Stimulated activated naive CD8-positive, alpha-beta T cell treated with anti-CD3 and anti-CD28 coated beads, Interleukin-15, amount 100 ng/mL, for 72 hours (primary cell): ENCODE results near the gene NR1H2.

Experiments used
- ATAC-seq: fragments of 150-1000 bp; cut with Tn5 transposase; 2 replicates; pipeline ENCODE4 v1.10.0; 2021; ENCODE audit warnings: mild to moderate bottlenecking, moderate library complexity
- DNase-seq, 2 donors: peaks; one replicate each; pipeline ENCODE4 v3.0.0; 2021 to 2022
- H3K27ac Mint-ChIP-seq, 2 donors: one replicate each; pipeline ENCODE4 v1.8.0; 2022; ENCODE audit warnings: mild to moderate bottlenecking in 2 of 2, mixed read lengths in 2 of 2, moderate library complexity in 2 of 2
- H3K27me3 Mint-ChIP-seq: one replicate; pipeline ENCODE4 v1.8.0; 2022; ENCODE audit warnings: mixed read lengths
- H3K4me1 Mint-ChIP-seq: one replicate; pipeline ENCODE4 v1.8.0; 2022; ENCODE audit warnings: mild to moderate bottlenecking, mixed read lengths
- H3K4me3 Mint-ChIP-seq, 2 donors: one replicate each; pipeline ENCODE4 v1.8.0; 2022; ENCODE audit warnings: mild to moderate bottlenecking in 2 of 2, mixed read lengths in 2 of 2, moderate library complexity in 1 of 2
- H3K9me3 Mint-ChIP-seq, 2 donors: one replicate each; pipeline ENCODE4 v1.8.0; 2022; ENCODE audit warnings: mixed read lengths in 2 of 2

The NR1H2 gene

DNA sequence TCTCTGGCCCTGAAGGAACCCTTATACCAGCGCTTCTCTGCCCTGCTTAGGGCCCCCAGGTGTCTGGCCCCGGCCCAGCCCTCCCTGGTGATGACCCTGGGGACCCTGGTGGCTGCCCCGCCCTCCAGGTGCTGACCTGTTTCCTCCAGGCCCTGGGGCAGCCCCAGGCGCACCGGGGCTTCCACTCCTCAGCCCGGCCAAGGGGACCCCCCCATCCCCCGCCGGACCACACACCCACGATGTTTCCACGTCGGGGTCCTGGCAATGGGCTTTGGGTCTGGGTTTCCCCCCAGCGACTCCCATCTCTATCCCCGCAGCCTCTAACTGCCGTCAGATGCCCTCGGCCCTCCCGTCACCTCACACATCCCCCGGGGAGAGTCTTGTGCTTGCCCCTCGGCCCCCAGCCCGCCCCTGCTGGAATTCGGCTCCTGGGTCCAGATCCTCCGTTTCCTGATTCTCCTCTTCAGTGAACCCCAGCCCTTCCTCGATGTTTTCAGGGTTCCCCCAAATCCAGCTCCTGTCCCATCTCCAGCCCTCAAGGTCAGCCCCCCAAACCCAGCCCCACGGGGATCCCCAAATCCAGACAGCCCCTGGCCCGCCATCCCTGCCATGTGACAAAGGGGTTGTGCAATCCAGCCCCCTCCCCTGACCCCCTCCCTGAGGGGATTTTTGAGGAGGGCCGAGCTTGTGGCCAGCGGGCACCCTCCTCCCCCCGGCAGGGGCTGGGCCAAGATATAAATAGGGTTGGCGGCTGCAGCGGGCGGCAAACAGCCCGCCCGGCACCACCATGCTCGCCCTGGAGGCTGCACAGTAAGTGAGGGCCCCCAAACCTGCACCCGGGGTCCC, 42.1 kb downstream of the NR1H2 start, which contains the start of gene SPIB:
Gene SPIB (plus strand): TSS at position 763 of the 846 bp plus-strand sequence. CDS start 25 bp downstream, at position 788.
- Mint-ChIP-seq H3K4me3 (peak within 1 kb of the TSS; percentile 56 to 62), H3K27me3 (peaks cover 33% of the 10 kb centered on the region), H3K27ac (peak within 1 kb of the TSS in 1 of 2 donors; percentile 0), H3K4me1 (peaks cover 40% of the 10 kb centered on the region), H3K9me3 (peaks cover 0 to 10% of the 10 kb centered on the region in 2 donors)
- peak; percentile 20 for ATAC-seq
- no peak for DNase-seq

DNA sequence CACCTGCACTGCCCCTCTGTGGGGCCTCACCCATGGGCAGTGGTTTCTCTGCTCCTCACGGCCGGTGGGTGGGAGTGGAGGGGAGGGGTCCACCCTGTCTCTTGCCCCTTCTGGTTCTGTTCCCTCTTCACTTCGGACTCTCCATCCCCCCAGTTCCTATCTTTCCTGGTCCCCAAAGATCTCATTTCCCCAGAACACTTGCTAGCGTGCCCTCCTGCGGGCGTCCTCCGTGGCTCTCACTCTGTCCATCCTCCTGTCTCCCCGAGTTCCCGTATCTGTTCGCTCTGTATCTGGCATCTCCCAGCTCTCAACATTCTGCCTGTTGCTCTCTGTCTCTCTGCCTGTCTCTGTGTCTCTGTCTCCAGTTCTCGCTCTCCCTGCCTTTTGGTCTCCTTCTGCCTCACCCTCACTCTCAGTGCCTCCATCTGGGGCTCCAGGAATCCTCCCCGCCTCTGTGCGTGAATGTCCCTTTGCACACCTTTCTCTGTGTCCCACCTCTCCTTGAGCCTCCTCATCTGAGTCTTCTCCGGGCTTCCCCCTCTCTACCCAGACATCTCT, 42.8 kb downstream of the NR1H2 start:
- Mint-ChIP-seq H3K27me3 (peaks cover 33% of the 10 kb centered on the region), H3K4me1 (peaks cover 40% of the 10 kb centered on the region), H3K9me3 (peaks cover 0 to 10% of the 10 kb centered on the region in 2 donors), H3K4me3 (peak overlapping the region; percentile 31 to 56), H3K27ac (peak overlapping the region in 1 of 2 donors; percentile 0)
- DNase-seq (no peak), ATAC-seq (no peak)

DNA sequence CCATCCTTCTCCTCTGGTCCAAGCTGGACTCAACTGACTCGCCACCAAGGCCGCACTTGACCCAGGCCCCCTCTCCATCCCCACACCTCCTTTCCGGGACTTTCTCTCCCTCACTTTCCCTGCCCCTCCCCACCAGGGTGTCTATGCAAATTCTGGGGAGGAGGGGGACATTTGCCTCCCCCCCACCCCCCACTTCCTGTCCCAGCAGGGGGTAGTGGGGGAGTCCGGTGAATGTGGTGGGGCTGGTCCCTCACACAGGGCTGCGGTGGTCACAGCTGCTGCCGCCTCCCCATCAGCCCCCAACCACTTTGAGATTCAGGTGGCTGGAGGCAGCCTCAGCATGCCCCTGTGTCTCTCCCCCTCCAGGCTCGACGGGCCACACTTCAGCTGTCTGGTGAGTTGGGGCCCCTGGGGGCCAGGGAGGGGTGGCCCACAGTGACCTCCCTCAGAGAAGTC, 43.4 kb downstream of the NR1H2 start:
- peaks cover 33% of the 10 kb centered on the region for H3K27me3 Mint-ChIP-seq
- peaks cover 0 to 10% of the 10 kb centered on the region in 2 donors for H3K9me3 Mint-ChIP-seq
- peak overlapping the region in 1 of 2 donors; percentile 0 for H3K27ac Mint-ChIP-seq
- H3K4me3 Mint-ChIP-seq, result peak overlapping the region; percentile 56 to 62
- H3K4me1 Mint-ChIP-seq, result peaks cover 37% of the 10 kb centered on the region
- DNase-seq (no peak), ATAC-seq (peak; percentile 13)

DNA sequence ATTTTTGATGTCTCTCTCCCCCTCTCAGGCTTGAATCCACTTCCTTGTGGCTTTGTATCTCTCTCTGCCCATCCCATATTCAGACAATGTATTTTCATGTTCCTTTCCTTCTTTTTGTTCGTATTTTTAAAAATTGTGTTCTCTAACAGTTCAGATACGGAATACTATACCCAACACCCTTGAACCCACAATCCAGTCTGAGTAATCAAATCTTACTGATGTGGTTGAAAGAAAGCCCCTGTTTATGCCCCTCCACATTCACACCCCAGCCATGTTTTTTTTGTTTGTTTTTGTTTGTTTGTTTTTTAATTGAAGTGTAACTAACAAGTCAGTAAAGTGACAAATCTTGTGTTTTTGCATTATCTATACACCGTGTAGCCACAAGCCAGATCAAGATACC, 43.9 kb downstream of the NR1H2 start:
- peaks cover 31% of the 10 kb centered on the region for H3K4me1 Mint-ChIP-seq
- ATAC-seq (peak; percentile 29), DNase-seq (no peak)
- peaks cover 0 to 10% of the 10 kb centered on the region in 2 donors for H3K9me3 Mint-ChIP-seq
- H3K27ac Mint-ChIP-seq, result no peak overlapping the region
- peaks cover 33% of the 10 kb centered on the region for H3K27me3 Mint-ChIP-seq
- H3K4me3 Mint-ChIP-seq, result peak overlapping the region; percentile 39 to 62

DNA sequence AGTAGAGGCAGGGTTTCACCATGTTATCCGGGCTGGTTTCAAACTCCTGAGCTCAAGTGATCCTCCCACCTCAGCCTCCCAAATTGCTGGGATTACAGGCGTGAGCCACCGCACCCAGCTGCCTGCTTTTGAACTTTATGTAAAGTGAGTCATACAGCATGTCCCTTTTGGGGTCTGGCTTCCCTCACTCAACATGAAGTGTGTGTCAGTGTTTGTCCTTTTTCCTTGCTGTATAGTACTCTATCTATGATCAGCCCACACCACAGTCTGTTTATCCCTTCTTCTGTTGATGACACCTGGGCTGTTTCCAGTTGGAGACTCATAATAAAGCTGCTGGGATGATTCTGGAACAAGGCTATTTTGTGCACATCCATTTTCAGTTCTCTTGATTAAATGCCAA, 44.6 kb downstream of the NR1H2 start:
- ATAC-seq, result no peak
- H3K9me3 Mint-ChIP-seq, result peaks cover 0 to 10% of the 10 kb centered on the region in 2 donors
- peaks cover 33% of the 10 kb centered on the region for H3K27me3 Mint-ChIP-seq
- H3K4me3 Mint-ChIP-seq, result no peak overlapping the region
- H3K27ac Mint-ChIP-seq, result no peak overlapping the region
- H3K4me1 Mint-ChIP-seq, result peaks cover 30% of the 10 kb centered on the region
- no peak for DNase-seq

DNA sequence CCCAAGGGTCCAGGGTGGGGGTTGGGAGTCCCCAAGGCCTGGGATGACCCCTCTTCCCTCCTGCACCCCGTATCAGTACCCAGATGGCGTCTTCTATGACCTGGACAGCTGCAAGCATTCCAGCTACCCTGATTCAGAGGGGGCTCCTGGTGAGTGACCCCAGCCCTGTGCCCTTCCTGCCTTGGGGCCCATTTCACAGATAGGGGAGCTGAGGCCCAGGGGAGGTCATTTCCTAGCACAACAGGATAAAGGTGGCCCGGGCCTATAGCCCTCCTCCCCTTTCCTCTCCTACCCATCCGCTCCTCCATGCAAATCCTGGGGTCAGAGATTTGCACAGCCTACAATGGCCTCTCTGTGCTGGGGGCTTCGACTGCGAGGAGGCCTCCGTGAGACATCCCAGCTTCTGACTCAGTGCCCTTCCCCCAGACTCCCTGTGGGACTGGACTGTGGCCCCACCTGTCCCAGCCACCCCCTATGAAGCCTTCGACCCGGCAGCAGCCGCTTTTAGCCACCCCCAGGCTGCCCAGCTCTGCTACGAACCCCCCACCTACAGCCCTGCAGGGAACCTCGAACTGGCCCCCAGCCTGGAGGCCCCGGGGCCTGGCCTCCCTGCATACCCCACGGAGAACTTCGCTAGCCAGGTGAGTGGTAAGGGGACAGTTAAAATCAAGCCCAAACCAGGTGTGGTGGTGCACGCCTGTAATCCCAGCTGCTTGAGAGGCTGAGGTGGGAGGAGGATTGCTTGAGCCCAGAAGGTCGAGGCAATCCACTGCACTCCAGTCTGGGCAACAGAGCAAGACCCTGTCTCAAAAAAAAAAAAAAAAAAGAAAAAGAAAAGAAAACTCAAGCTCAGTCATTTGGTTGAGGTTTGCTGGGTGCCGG, 46.4 kb downstream of the NR1H2 start:
- no peak for DNase-seq
- no peak overlapping the region for H3K4me3 Mint-ChIP-seq
- H3K27ac Mint-ChIP-seq, result no peak overlapping the region
- no peak for ATAC-seq
- H3K27me3 Mint-ChIP-seq, result peaks cover 33% of the 10 kb centered on the region
- peaks cover 28% of the 10 kb centered on the region for H3K4me1 Mint-ChIP-seq
- peaks cover 0 to 10% of the 10 kb centered on the region in 2 donors for H3K9me3 Mint-ChIP-seq

DNA sequence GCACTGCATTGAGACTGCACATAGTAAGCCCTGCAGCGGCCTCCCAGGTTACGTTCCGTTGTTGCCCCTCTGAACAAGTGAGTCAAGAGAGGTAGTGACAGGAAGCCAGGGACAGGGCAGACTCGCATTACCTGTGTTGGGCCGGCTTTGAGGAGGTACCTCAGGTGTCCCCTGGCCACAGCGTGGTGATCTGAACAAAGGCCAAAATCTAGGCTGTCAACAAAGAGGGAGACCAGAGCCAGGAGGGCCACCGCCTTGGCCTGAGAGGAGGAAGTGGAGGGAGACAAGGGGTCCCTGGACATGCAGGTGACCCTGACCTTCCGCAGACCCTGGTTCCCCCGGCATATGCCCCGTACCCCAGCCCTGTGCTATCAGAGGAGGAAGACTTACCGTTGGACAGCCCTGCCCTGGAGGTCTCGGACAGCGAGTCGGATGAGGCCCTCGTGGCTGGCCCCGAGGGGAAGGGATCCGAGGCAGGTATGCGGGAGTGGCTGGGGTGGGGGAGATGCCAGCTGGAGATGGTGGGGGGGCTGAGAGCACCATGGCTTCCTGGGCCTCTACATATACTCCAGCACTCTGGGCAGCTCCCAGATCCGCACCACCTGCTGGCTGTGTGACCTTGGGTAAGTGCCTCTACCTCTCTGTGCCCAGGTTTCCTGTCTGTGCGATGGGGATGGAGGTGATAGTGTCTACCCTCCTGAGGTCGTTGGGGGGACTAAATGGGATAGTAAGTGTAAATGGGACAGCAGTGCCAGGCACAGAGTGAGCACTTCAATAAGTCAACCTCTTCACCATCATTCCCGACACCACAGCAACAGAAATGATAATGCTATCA, 47.2 kb downstream of the NR1H2 start:
- ATAC-seq, result no peak
- Mint-ChIP-seq H3K27me3 (peaks cover 31% of the 10 kb centered on the region), H3K9me3 (peaks cover 0 to 10% of the 10 kb centered on the region in 2 donors), H3K4me1 (peaks cover 30% of the 10 kb centered on the region), H3K27ac (no peak overlapping the region), H3K4me3 (no peak overlapping the region)
- DNase-seq, result no peak

DNA sequence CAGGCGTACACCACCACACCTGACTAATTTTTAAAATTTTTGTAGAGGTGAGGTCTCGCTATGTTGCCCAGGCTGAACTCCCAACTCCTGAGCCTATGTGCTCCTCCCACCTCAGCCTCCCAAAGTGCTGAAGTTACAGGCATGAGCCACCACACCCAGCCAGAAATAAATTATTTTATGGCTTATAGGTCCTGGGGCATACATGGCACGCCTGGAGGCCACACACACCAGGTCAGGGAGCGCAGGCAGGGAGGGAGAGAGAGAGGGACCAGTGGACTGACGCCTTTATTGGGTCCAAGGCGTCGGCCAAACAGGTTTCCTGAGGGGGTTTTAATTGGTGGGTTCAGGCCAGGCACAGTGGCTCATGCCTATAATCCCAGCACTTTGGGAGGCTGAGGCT, 49.3 kb downstream of the NR1H2 start:
- ATAC-seq, result no peak
- peaks cover 19% of the 10 kb centered on the region for H3K4me1 Mint-ChIP-seq

DNA sequence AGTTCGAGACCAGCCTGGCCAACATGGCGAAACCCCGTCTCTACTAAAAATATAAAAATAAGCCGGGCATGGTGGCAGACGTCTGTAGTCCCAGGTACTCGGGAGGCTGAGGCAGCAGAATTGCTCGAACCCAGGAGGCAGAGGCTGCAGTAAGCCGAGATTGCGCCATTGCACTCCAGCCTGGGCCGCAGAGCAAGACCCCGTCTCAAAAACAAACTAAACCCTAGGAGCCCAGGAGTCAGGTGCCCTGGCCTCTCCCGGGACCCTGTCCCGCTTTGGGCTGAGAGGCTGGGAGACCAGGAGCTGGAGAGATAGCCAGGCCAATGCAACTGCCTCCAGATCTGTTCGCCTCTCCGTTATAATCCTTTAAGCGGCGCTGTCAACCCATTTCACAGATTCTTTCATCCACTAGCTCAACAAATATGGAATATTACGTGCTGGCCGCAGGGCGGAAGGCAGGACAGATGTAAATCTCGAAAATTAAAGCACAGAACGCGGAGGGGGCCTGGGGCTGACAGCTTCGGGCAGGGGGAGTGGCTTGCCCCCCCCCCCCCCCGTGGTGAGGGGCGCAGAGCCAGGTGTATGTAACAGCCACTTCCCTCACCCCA, 51.2 kb downstream of the NR1H2 start:
- peak overlapping the region in 1 of 2 donors; percentile 59 for H3K4me3 Mint-ChIP-seq
- H3K27ac Mint-ChIP-seq, result no peak overlapping the region

More for the DNA sequence above, 49.3 kb downstream of the NR1H2 start:
- Mint-ChIP-seq H3K27ac (no peak overlapping the region), H3K9me3 (peaks cover 0 to 4% of the 10 kb centered on the region in 2 donors), H3K4me3 (no peak overlapping the region), H3K27me3 (peaks cover 31% of the 10 kb centered on the region)
- DNase-seq, result no peak

DNA sequence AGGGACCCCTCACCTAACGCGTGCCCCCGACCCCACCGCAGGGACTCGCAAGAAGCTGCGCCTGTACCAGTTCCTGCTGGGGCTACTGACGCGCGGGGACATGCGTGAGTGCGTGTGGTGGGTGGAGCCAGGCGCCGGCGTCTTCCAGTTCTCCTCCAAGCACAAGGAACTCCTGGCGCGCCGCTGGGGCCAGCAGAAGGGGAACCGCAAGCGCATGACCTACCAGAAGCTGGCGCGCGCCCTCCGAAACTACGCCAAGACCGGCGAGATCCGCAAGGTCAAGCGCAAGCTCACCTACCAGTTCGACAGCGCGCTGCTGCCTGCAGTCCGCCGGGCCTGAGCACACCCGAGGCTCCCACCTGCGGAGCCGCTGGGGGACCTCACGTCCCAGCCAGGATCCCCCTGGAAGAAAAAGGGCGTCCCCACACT, 51.8 kb downstream of the NR1H2 start:
- no peak for ATAC-seq
- Mint-ChIP-seq H3K27ac (no peak overlapping the region), H3K4me3 (peak overlapping the region in 1 of 2 donors; percentile 59), H3K4me1 (peaks cover 39% of the 10 kb centered on the region), H3K27me3 (peaks cover 41% of the 10 kb centered on the region), H3K9me3 (no peaks in the 10 kb centered on the region)
- DNase-seq, result no peak

More for the DNA sequence above, 51.2 kb downstream of the NR1H2 start:
- Mint-ChIP-seq H3K4me1 (peaks cover 33% of the 10 kb centered on the region), H3K27me3 (peaks cover 35% of the 10 kb centered on the region), H3K9me3 (no peaks in the 10 kb centered on the region)
- ATAC-seq (no peak), DNase-seq (no peak)

DNA sequence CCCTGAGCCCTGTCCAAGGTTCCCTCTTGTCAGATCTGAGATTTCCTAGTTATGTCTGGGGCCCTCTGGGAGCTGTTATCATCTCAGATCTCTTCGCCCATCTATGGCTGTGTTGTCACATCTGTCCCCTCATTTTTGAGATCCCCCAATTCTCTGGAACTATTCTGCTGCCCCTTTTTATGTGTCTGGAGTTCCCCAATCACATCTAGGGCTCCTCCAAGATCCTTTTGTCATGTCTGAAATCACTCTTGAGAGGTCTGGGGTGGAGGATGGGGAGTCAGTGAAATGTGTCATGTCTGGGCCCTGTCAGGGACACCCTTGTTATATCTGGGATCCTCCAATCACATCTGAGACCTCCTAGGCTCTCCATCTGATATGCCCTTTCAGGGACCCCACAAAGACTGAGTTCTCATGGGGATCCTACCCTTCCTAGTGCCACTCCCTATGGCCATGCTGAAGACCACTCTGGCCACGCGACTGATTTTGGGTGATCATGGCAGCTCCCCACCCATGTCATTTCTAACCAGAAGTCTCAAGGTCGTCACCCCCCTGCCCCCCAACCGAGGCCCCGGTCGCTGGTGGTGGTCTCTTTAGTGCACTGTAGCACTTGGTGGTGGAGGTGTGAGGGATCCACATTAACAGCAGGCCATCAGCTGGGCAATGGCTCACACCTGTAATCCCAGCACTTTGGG, 52.7 kb downstream of the NR1H2 start:
- ATAC-seq, result no peak
- DNase-seq, result no peak
- Mint-ChIP-seq H3K27ac (no peak overlapping the region), H3K27me3 (peaks cover 50% of the 10 kb centered on the region), H3K4me1 (peaks cover 39% of the 10 kb centered on the region), H3K4me3 (no peak overlapping the region), H3K9me3 (no peaks in the 10 kb centered on the region)

DNA sequence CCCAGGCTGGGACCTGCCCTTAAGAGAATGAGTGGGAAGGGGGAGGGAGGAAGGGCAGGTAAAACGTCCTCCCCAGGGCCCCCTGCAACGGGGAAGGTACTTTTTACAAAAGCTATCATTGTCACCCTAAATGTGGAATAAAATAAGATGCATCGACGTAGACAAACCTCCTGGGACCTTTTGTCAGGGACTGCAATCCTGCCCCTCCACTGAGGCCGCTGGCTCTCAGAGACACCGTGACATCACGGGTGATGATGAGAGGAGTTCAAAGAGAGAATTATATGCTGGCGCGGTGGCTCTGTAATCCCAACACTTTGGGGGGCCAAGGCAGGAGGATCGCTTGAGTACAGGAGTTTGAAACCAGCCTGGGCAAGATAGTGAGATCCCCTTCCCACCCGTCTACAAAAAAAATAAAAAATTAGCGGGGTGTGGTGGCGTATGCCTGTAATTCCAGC, 54.7 kb downstream of the NR1H2 start:
- H3K9me3 Mint-ChIP-seq, result no peaks in the 10 kb centered on the region
- DNase-seq (no peak), ATAC-seq (no peak)
- peaks cover 39% of the 10 kb centered on the region for H3K4me1 Mint-ChIP-seq
- peak overlapping the region in 1 of 2 donors; percentile 61 for H3K27ac Mint-ChIP-seq
- peak overlapping the region; percentile 87 to 98 for H3K4me3 Mint-ChIP-seq
- peaks cover 56% of the 10 kb centered on the region for H3K27me3 Mint-ChIP-seq

DNA sequence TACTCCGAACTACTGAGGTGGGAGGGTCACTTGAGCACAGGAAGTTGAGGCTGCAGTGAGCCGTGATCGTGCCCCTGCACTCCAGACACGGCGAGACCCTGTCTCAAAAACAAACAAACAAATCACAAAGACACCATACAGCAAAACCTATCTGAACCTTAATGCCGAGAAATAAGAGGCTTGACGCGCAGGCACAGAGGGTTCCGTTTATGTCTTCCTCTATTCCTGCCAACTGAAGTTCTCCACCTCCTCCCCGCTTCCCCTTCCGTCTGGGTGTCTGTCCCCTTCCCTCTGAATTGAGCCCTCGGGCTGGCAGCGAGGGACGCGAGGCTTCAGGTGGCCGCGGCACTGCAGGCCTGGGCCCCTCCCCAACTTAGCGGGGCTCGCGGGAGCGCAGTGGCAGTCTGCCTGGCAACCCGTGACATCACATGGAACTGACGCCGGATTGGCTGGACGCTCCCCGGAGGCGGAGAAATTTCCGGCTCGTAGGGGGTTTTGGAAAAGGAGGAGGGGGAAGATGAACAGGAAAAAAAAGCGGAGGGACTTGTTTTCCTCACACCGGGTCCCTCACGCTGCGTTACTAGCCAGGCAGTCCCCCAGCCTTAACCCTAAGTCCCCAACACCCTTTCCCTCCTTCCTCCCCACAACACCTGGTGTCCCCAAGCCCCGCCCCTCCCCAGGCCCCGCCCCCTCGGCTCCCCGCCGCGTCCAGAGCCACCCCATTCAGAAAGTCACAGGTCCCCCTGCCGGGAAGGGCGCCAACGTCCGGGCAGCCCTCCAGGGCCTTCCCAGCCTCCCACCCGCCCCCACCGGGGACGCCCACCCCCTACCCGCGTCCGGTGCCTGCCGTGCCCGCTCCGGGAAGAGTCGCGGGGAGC, 55.3 kb downstream of the NR1H2 start:
- Mint-ChIP-seq H3K27me3 (peaks cover 56% of the 10 kb centered on the region), H3K4me1 (peaks cover 39% of the 10 kb centered on the region), H3K4me3 (peak overlapping the region; percentile 87 to 98), H3K9me3 (no peaks in the 10 kb centered on the region), H3K27ac (peak overlapping the region; percentile 83 to 91)
- peak; percentile 87 for DNase-seq
- ATAC-seq, result peak; percentile 93
